Measurements from ENCODE around the gene FBXL19. TPM values are rescaled to one million over a fixed set of nuclear protein-coding genes. Genes with fewer than 3 reads are reported as not detected.

The FBXL19 gene
- total RNA-seq, 1 experiment from 2014 or later: 84.3 TPM

- TF ChIP-seq TCF7 (CRISPR knock-in tag; IDR thresholded peaks at IDR 0.05; ENCODE audit: low read depth) (no peak), ZNF416 (CRISPR knock-in tag; IDR thresholded peaks at IDR 0.05) (no peak), ARID4B (CRISPR knock-in tag; IDR thresholded peaks at IDR 0.05; ENCODE audit: borderline replicate concordance) (no peak), HMGXB4 (CRISPR knock-in tag; IDR thresholded peaks at IDR 0.05) (no peak), USF2 (CRISPR knock-in tag; IDR thresholded peaks at IDR 0.05) (no peak)
Observed at GRCh38 chr16:30965436-30965835, 42.1 kb downstream of the FBXL19 start (continued).

GRCh38 chr16:30966033-30966619 is 42.8 kb downstream of the FBXL19 start:
- ChIA-PET CTCF (interaction anchor here (0.6 to 1.4 kb wide), 2 partner anchors 12 to 129 kb away, joined by 6 read pairs; no protein-coding TSS in a partner anchor), POLR2A (no interaction called here)
- DNase-seq (ENCODE audit: low spot score): no peak
- no peak for ATAC-seq
- H3K4me1 Mint-ChIP-seq: no peaks in the 10 kb centered on the region
- H3K4me3 Mint-ChIP-seq: no peak overlapping the region
- no peak overlapping the region for H3K27ac Mint-ChIP-seq
- H3K27me3 Mint-ChIP-seq (ENCODE audit: low read depth): no peaks in the 10 kb centered on the region
- no peaks in the 10 kb centered on the region for H3K9me3 Mint-ChIP-seq
- H3K36me3 Mint-ChIP-seq: peaks cover 66% of the 10 kb centered on the region
- TF ChIP-seq NR1H2 (CRISPR knock-in tag; IDR thresholded peaks at IDR 0.05): no peak
- TF ChIP-seq ZNF423 (CRISPR knock-in tag; IDR thresholded peaks at IDR 0.05): no peak
- TF ChIP-seq MXD4 (CRISPR knock-in tag; IDR thresholded peaks at IDR 0.05; ENCODE audit: borderline replicate concordance): no peak
- TF ChIP-seq TEAD1 (CRISPR knock-in tag; IDR thresholded peaks at IDR 0.05): no peak
- TF ChIP-seq ATF1 (CRISPR knock-in tag; IDR thresholded peaks at IDR 0.05): no peak
- no peak for TF ChIP-seq ZMAT4 (CRISPR knock-in tag; IDR thresholded peaks at IDR 0.05)
- TF ChIP-seq NFATC4 (CRISPR knock-in tag; IDR thresholded peaks at IDR 0.05): no peak
- no peak for TF ChIP-seq PRDM15 (CRISPR knock-in tag; IDR thresholded peaks at IDR 0.05)

All from WTC11 (cell line).